HG02938 (cell line): ENCODE results near the gene MAP3K4.

Experiments used
- ATAC-seq: cut with Tn5 transposase; IDR thresholded peaks from one replicate; pipeline ENCODE4 v1.9.1; 2021; ENCODE audit warnings: mild to moderate bottlenecking, moderate library complexity; ENCODE audit not compliant: unreplicated experiment

The MAP3K4 gene

GRCh38 chr6:161166677-161167076, 175.1 kb downstream of the MAP3K4 start:
- no peak for ATAC-seq
